AG04449 (cell line): Measurements from ENCODE around the gene BRMS1L.

ENCODE experiments used
- CTCF ChIA-PET: fragments of 350-600 bp; formaldehyde crosslinking; extraction: SDS; loops from one replicate; lab custom pipeline; 2021; ENCODE audit warnings: antibody characterized with exemption; lab: Yijun Ruan, JAX
- POLR2A ChIA-PET: fragments of 400-600, 350-600 bp; formaldehyde crosslinking; extraction: SDS; loops from one replicate; lab custom pipeline; 2020; ENCODE audit warnings: antibody characterized with exemption, inconsistent platforms; lab: Yijun Ruan, JAX
- DNase-seq: peaks from one replicate; pipeline ENCODE4 v3.0.0-alpha.2; 2010; ENCODE audit warnings: low read depth, low spot score
- H3K4me3 ChIP-seq: 2 replicates; pipeline ENCODE4 v1.5.1; 2011; ENCODE audit warnings: low read depth, mild to moderate bottlenecking, control low read depth, low read length
- TF ChIP-seq, protein P1 (sequence below): IDR thresholded peaks from one replicate; pipeline ENCODE4 v1.5.1; 2011; ENCODE audit warnings: mild to moderate bottlenecking, moderate library complexity, low read length, control low read depth, inconsistent platforms; ENCODE audit not compliant: insufficient read depth; ENCODE audit errors: missing control alignments

Gene BRMS1L

DNA sequence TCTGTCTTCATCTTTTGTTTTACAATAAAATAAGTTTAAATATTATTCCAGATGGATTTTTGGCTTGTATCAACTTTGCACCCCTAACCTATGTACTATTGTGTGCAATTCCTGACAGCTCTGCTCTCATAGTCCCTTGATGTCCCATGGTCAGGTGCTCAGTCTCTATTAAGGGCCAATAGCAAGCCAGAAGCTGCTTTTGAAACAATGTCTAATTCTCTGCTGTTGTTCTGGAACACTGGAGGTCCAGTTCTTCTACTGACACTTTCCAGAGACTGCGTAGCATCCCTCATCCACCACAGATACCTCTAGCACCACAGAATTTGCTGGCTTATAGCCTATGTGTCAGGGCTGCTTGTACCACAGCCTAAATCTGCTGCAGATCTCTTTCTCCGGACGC lies 74.6 kb downstream of the BRMS1L start:
- ChIA-PET CTCF (no interaction called here), POLR2A (no interaction called here)
- TF ChIP-seq, protein P1, sequence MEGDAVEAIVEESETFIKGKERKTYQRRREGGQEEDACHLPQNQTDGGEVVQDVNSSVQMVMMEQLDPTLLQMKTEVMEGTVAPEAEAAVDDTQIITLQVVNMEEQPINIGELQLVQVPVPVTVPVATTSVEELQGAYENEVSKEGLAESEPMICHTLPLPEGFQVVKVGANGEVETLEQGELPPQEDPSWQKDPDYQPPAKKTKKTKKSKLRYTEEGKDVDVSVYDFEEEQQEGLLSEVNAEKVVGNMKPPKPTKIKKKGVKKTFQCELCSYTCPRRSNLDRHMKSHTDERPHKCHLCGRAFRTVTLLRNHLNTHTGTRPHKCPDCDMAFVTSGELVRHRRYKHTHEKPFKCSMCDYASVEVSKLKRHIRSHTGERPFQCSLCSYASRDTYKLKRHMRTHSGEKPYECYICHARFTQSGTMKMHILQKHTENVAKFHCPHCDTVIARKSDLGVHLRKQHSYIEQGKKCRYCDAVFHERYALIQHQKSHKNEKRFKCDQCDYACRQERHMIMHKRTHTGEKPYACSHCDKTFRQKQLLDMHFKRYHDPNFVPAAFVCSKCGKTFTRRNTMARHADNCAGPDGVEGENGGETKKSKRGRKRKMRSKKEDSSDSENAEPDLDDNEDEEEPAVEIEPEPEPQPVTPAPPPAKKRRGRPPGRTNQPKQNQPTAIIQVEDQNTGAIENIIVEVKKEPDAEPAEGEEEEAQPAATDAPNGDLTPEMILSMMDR, result no peak
- no peak for DNase-seq
- H3K4me3 ChIP-seq, result no peak overlapping the region

- POLR2A ChIA-PET, result no interaction called here
- H3K4me3 ChIP-seq, result no peak overlapping the region
- TF ChIP-seq, protein P1, result no peak
- CTCF ChIA-PET, result no interaction called here
- no peak for DNase-seq
These were observed 83.5 kb downstream of the BRMS1L start for GRCh38 chr14:35909665-35910064.

DNA sequence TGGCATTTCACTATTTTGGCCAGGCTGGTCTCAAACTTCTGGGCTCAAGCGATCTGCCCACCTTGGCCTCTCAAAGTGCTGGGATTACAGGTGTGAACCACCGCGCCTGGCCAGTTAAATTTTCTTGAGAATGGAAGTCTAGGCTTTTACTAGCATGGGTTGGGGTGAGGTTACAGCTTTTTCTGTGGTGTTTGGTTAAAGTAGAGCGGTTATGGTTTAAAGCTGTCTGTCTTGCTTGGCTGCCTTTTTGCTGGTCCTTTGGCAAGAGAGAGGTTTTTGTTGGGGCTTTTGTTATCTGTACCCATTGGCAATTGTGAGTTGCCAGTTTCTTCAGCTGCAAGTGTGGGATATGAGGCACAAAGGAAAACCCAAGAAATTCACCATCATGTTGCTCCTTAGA lies 84.1 kb downstream of the BRMS1L start:
- TF ChIP-seq, protein P1, result no peak
- ChIA-PET CTCF (no interaction called here), POLR2A (no interaction called here)
- no peak overlapping the region for H3K4me3 ChIP-seq
- no peak for DNase-seq

GRCh38 chr14:35911097-35911496 lies 85.0 kb downstream of the BRMS1L start:
- CTCF ChIA-PET, result no interaction called here
- TF ChIP-seq, protein P1, result no peak
- POLR2A ChIA-PET, result no interaction called here
- DNase-seq, result no peak
- H3K4me3 ChIP-seq, result no peak overlapping the region

DNA sequence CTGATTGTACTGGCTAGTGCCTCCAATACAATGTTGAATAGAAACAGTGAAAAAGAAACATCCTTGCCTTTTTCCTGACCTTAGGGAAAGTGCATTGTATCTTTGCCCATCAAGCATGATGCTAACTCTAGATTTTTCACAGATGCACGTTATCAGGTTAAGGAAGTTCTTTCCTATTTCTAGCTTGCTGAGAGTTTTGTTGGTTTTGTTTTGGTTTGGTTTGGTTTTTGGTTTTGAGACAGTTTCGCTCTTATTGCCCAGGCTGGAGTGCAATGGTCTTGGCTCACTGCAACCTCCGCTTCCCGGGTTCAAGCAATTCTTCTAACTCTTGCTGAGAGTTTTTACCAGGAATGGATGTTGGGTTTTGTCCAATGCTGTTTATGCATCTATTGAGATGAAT lies 89.0 kb downstream of the BRMS1L start:
- TF ChIP-seq, protein P1, result no peak
- no peak overlapping the region for H3K4me3 ChIP-seq
- no peak for DNase-seq
- CTCF ChIA-PET, result no interaction called here
- POLR2A ChIA-PET, result no interaction called here

GRCh38 chr14:35915775-35916174 lies 89.6 kb downstream of the BRMS1L start:
- CTCF ChIA-PET, result no interaction called here
- no peak overlapping the region for H3K4me3 ChIP-seq
- TF ChIP-seq, protein P1, result no peak
- DNase-seq, result no peak
- POLR2A ChIA-PET, result no interaction called here
